ENCODE results near the gene ZSWIM4.
"Not testable (repeated sequence)": the region's sequence is repeated elsewhere in the genome, so short reads cannot be mapped to it uniquely, and the experiment has no call there.

The ZSWIM4 gene

GRCh38 chr19:13770013-13770635 is 25.1 kb upstream of the ZSWIM4 start:
- Histone ChIP-seq H3K9me3 (no peaks in the 10 kb centered on the region), H3K36me3 (peaks cover 28% of the 10 kb centered on the region), H3K4me3 (ENCODE audit: low read depth, low read length) (no peak overlapping the region), H3K4me1 (no peaks in the 10 kb centered on the region), H3K27me3 (no peaks in the 10 kb centered on the region)
- no peak for TF ChIP-seq CTCF (IDR thresholded peaks at IDR 0.05; ENCODE audit: low read depth, low read length)
- DNase-seq = no peak

- Histone ChIP-seq H3K9me3 (no peaks in the 10 kb centered on the region), H3K27me3 (no peaks in the 10 kb centered on the region), H3K4me3 (ENCODE audit: low read depth, low read length) (peak within 1 kb of the TSS; percentile 97), H3K36me3 (peaks cover 40% of the 10 kb centered on the region), H3K4me1 (no peaks in the 10 kb centered on the region)
- peak; percentile 89 for DNase-seq
- no peak for TF ChIP-seq CTCF (IDR thresholded peaks at IDR 0.05; ENCODE audit: low read depth, low read length)
Measured at GRCh38 chr19:13774217-13775191, 20.7 kb upstream of the ZSWIM4 start, which contains the start of gene C19orf53. Gene C19orf53, plus strand, starts transcription at chr19:13774456. Its CDS starts 22 bp downstream, at chr19:13774478.

GRCh38 chr19:13778398-13778797 is 16.8 kb upstream of the ZSWIM4 start:
- Histone ChIP-seq H3K9me3 (no peaks in the 10 kb centered on the region), H3K27me3 (no peaks in the 10 kb centered on the region), H3K36me3 (peaks cover 23% of the 10 kb centered on the region), H3K4me1 (peaks cover 5% of the 10 kb centered on the region; the same call in 1 of the 2 replicates), H3K4me3 (ENCODE audit: low read depth, low read length) (no peak overlapping the region)
- no peak for TF ChIP-seq CTCF (IDR thresholded peaks at IDR 0.05; ENCODE audit: low read depth, low read length)
- DNase-seq = no peak

- Histone ChIP-seq H3K4me3 (ENCODE audit: low read depth, low read length) (no peak overlapping the region), H3K4me1 (peaks cover 5% of the 10 kb centered on the region; the same call in 1 of the 2 replicates), H3K27me3 (no peaks in the 10 kb centered on the region), H3K9me3 (no peaks in the 10 kb centered on the region), H3K36me3 (peaks cover 23% of the 10 kb centered on the region)
- DNase-seq = no peak
- no peak for TF ChIP-seq CTCF (IDR thresholded peaks at IDR 0.05; ENCODE audit: low read depth, low read length)
Measured at GRCh38 chr19:13778847-13779246, 16.4 kb upstream of the ZSWIM4 start.

GRCh38 chr19:13779794-13780193 is 15.4 kb upstream of the ZSWIM4 start:
- H3K36me3 ChIP-seq = peaks cover 20% of the 10 kb centered on the region
- DNase-seq; H3K4me1 ChIP-seq; H3K27me3 ChIP-seq; H3K9me3 ChIP-seq; H3K4me3 ChIP-seq (ENCODE audit: low read depth, low read length): not testable (repeated sequence)

- H3K4me1 ChIP-seq = peaks cover 5% of the 10 kb centered on the region; the same call in 1 of the 2 replicates
- DNase-seq = peak; percentile 75
- no peaks in the 10 kb centered on the region for H3K27me3 ChIP-seq
- no peaks in the 10 kb centered on the region for H3K9me3 ChIP-seq
- TF ChIP-seq CTCF (IDR thresholded peaks at IDR 0.05; ENCODE audit: low read depth, low read length) = no peak
- H3K36me3 ChIP-seq = peaks cover 17% of the 10 kb centered on the region
- no peak overlapping the region for H3K4me3 ChIP-seq (ENCODE audit: low read depth, low read length)
Measured at GRCh38 chr19:13781547-13781946, 13.7 kb upstream of the ZSWIM4 start.
